CD4-positive, alpha-beta T cell (primary cell): Measurements from ENCODE around the gene KSR2. TPM values are rescaled to one million over a fixed set of nuclear protein-coding genes. Genes with fewer than 3 reads are reported as not detected.

Experiments
- ATAC-seq: fragments of 200-7000 bp; cut with Tn5 transposase; one replicate; pipeline ENCODE4 v1.10.0; 2022; ENCODE audit warnings: mild to moderate bottlenecking; ENCODE audit not compliant: poor library complexity
- CTCF ChIA-PET: fragments of 350-600 bp; sonication (Branson Sonifier 250); formaldehyde crosslinking; loops from one replicate; lab custom pipeline; 2021; ENCODE audit warnings: antibody characterized with exemption, inconsistent platforms; lab: Charles Lee
- POLR2A ChIA-PET: fragments of 350-600 bp; sonication (Branson Sonifier 250); formaldehyde crosslinking; loops from one replicate; lab custom pipeline; 2021; ENCODE audit warnings: antibody characterized with exemption, inconsistent platforms; lab: Charles Lee
- DNase-seq, 14 experiments: peaks; one replicate each; pipeline ENCODE4 v3.0.0-alpha.2; 2013 to 2020; ENCODE audit warnings: mixed read lengths in 2 of 14
- H3K27ac ChIP-seq, 2 donors: one replicate each; pipeline versions ENCODE4 v1.5.1 to v1.7.0; 2013; ENCODE audit warnings: low read length in 2 of 2, low read depth in 1 of 2, mild to moderate bottlenecking in 1 of 2
- H3K27me3 ChIP-seq, 2 experiments: 1 replicate in 1 of 2; 2 replicates in 1 of 2; pipeline versions ENCODE4 v1.6.1 to v1.7.0; 2013; ENCODE audit warnings: low read length in 2 of 2, control low read depth in 1 of 2, mild to moderate bottlenecking in 1 of 2, moderate library complexity in 1 of 2; ENCODE audit not compliant: insufficient read depth in 2 of 2, control insufficient read depth in 1 of 2
- H3K36me3 ChIP-seq: one replicate; pipeline ENCODE4 v1.6.1; 2013; ENCODE audit warnings: low read length, control low read depth; ENCODE audit not compliant: insufficient read depth
- H3K4me1 ChIP-seq: one replicate; pipeline ENCODE4 v1.6.1; 2013; ENCODE audit warnings: low read length, control low read depth; ENCODE audit not compliant: insufficient read depth
- H3K4me3 ChIP-seq: one replicate; pipeline ENCODE4 v1.5.1; 2013; ENCODE audit warnings: mild to moderate bottlenecking, low read length, moderate library complexity
- H3K9me3 ChIP-seq, 2 experiments: 1 replicate in 1 of 2; 2 replicates in 1 of 2; pipeline versions ENCODE4 v1.6.1 to v1.7.0; 2013; ENCODE audit warnings: low read length in 2 of 2, mild to moderate bottlenecking in 2 of 2, control low read depth in 1 of 2, moderate library complexity in 1 of 2; ENCODE audit not compliant: control insufficient read depth in 1 of 2, insufficient read depth in 1 of 2
- H3K27ac Mint-ChIP-seq: one replicate; pipeline ENCODE4 v1.8.0; 2020; ENCODE audit warnings: mixed read lengths
- H3K27me3 Mint-ChIP-seq: one replicate; pipeline ENCODE4 v1.8.0; 2021; ENCODE audit warnings: mixed read lengths
- H3K36me3 Mint-ChIP-seq: one replicate; pipeline ENCODE4 v1.8.0; 2021; ENCODE audit warnings: low read depth, mixed read lengths
- H3K4me1 Mint-ChIP-seq: one replicate; pipeline ENCODE4 v1.8.0; 2021; ENCODE audit warnings: low read depth, mixed read lengths
- H3K4me3 Mint-ChIP-seq: one replicate; pipeline ENCODE4 v1.8.0; 2020; ENCODE audit warnings: mild to moderate bottlenecking, mixed read lengths
- H3K9me3 Mint-ChIP-seq: one replicate; pipeline ENCODE4 v1.8.0; 2020; ENCODE audit warnings: mixed read lengths
- intact Hi-C, 2 experiments: fragments of 100-400 bp; cut with DNase I in 1 of 2; cut with micrococcal nuclease in 1 of 2; formaldehyde crosslinking; loops; one replicate each; pipeline versions ENCODE4 v1.15.1 to v1.9.0; 2023 to 2025; cut with DNase I, micrococcal nuclease
- total RNA-seq, 174 experiments: library from RNA in 2 of 174; stranded (reverse) in 2 of 174; gene quantifications; one replicate each; pipeline ENCODE4 v1.2.3 and lab custom pipeline; 2021 to 2026
- TF ChIP-seq, protein P1 (sequence below): fragments of 200-600 bp; IDR thresholded peaks from one replicate; pipeline ENCODE4 v1.8.0; 2022; ENCODE audit warnings: antibody characterized with exemption, mild to moderate bottlenecking

Gene KSR2
- total RNA-seq, 2 experiments from 2014 or later, result 0.05 to 0.17 TPM

DNA sequence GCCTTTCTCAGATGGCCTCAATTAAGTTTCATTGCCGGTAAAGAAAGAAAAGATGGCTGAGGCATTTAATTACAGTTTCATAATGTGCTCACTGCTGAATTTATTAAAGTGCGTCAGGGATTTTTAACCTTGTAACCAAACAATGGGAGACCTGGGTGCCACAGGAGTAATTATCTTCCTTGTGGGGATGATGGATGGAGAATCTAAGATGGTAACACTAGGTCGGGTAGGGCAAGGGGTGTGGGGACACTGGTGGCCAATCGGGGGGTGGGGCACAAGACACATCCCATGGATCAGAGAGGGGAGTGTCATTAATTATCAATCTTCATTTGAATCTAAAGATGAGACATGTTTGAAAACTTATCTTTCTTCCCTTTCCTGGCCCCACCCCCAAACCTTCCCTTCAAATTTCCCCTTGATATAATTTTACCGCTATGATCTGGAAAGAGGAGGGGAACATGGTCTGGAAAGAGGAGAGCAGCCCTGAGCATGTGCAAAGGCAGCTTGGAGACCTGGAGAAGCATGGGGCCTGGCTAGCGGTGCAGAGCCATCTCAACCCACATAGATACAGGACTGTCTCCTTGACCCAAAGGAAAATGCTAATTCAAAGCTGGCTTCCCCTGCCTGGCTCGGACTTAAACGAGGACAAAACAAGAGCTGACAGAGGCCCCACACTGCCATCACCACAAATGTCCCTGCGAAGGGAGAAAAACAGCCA lies 376.0 kb downstream of the KSR2 start:
- Histone ChIP-seq H3K36me3 (no peaks in the 10 kb centered on the region), H3K27ac (no peak overlapping the region), H3K4me1 (no peaks in the 10 kb centered on the region), H3K9me3 (no peaks in the 10 kb centered on the region), H3K27me3 (peaks cover 0 to 3% of the 10 kb centered on the region in 2 experiments), H3K4me3 (no peak overlapping the region)
- H3K27me3 Mint-ChIP-seq, result peaks cover 6% of the 10 kb centered on the region
- TF ChIP-seq, protein P1, sequence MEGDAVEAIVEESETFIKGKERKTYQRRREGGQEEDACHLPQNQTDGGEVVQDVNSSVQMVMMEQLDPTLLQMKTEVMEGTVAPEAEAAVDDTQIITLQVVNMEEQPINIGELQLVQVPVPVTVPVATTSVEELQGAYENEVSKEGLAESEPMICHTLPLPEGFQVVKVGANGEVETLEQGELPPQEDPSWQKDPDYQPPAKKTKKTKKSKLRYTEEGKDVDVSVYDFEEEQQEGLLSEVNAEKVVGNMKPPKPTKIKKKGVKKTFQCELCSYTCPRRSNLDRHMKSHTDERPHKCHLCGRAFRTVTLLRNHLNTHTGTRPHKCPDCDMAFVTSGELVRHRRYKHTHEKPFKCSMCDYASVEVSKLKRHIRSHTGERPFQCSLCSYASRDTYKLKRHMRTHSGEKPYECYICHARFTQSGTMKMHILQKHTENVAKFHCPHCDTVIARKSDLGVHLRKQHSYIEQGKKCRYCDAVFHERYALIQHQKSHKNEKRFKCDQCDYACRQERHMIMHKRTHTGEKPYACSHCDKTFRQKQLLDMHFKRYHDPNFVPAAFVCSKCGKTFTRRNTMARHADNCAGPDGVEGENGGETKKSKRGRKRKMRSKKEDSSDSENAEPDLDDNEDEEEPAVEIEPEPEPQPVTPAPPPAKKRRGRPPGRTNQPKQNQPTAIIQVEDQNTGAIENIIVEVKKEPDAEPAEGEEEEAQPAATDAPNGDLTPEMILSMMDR, result no peak
- no peaks in the 10 kb centered on the region for H3K36me3 Mint-ChIP-seq
- no peak overlapping the region for H3K27ac Mint-ChIP-seq
- intact Hi-C loops, result no loop called here
- no peaks in the 10 kb centered on the region for H3K4me1 Mint-ChIP-seq
- ChIA-PET CTCF (no interaction called here), POLR2A (no interaction called here)
- DNase-seq (no peak), ATAC-seq (no peak)
- H3K4me3 Mint-ChIP-seq, result no peak overlapping the region
- H3K9me3 Mint-ChIP-seq, result peaks cover 7% of the 10 kb centered on the region

GRCh38 chr12:117590999-117591398 lies 377.8 kb downstream of the KSR2 start:
- H3K27ac ChIP-seq, result no peak overlapping the region
- CTCF ChIA-PET, result no interaction called here
- peaks cover 7% of the 10 kb centered on the region for H3K9me3 Mint-ChIP-seq
- H3K4me1 Mint-ChIP-seq, result no peaks in the 10 kb centered on the region
- H3K27ac Mint-ChIP-seq, result no peak overlapping the region
- POLR2A ChIA-PET, result no interaction called here
- TF ChIP-seq, protein P1, result no peak
- no peaks in the 10 kb centered on the region for H3K4me1 ChIP-seq
- no peak for DNase-seq
- H3K9me3 ChIP-seq, result no peaks in the 10 kb centered on the region
- ATAC-seq, result no peak
- H3K27me3 Mint-ChIP-seq, result peaks cover 18% of the 10 kb centered on the region
- no peak overlapping the region for H3K4me3 Mint-ChIP-seq
- H3K36me3 Mint-ChIP-seq, result no peaks in the 10 kb centered on the region
- intact Hi-C loops, result no loop called here
- H3K36me3 ChIP-seq, result no peaks in the 10 kb centered on the region
- peaks cover 0 to 6% of the 10 kb centered on the region in 2 experiments for H3K27me3 ChIP-seq
- no peak overlapping the region for H3K4me3 ChIP-seq

- no peaks in the 10 kb centered on the region for H3K9me3 ChIP-seq
- DNase-seq (no peak), ATAC-seq (no peak)
- Mint-ChIP-seq H3K9me3 (peaks cover 7% of the 10 kb centered on the region), H3K27me3 (peaks cover 21% of the 10 kb centered on the region), H3K36me3 (no peaks in the 10 kb centered on the region), H3K27ac (no peak overlapping the region), H3K4me3 (no peak overlapping the region), H3K4me1 (no peaks in the 10 kb centered on the region)
- no peak overlapping the region for H3K4me3 ChIP-seq
- peaks cover 0 to 6% of the 10 kb centered on the region in 2 experiments for H3K27me3 ChIP-seq
- no peak overlapping the region for H3K27ac ChIP-seq
- intact Hi-C loops, result no loop called here
- CTCF ChIA-PET, result no interaction called here
- TF ChIP-seq, protein P1, result no peak
- H3K4me1 ChIP-seq, result no peaks in the 10 kb centered on the region
- no peaks in the 10 kb centered on the region for H3K36me3 ChIP-seq
- POLR2A ChIA-PET, result no interaction called here
These were observed 378.4 kb downstream of the KSR2 start for GRCh38 chr12:117590386-117590785.
